ENCODE data around the gene KIAA1755.

GRCh38 chr20:38170219-38170825 is 90.2 kb downstream of the KIAA1755 start:
- TF ChIP-seq CTCF (IDR thresholded peaks at IDR 0.05) (no peak), POLR2A (IDR thresholded peaks at IDR 0.05) (no peak)

Measured in heart left ventricle (tissue), 13 donors.